Activated T-helper 17 cell treated with anti-CD3 and anti-CD28 coated beads, Interleukin-2, amount 50 U/mL, for 72 hours (primary cell): ENCODE measurements around the gene YIPF5. TPM values are rescaled to one million over a fixed set of nuclear protein-coding genes. Genes with fewer than 3 reads are reported as not detected.
A peak's percentile ranks its signal among the peaks of the same experiment; 100 is the strongest.

Experiments
- ATAC-seq: fragments of 150-1000 bp; cut with Tn5 transposase; replicated peaks from 2 replicates; pipeline ENCODE4 v1.10.0; 2021; ENCODE audit warnings: mild to moderate bottlenecking, moderate library complexity
- H3K27ac Mint-ChIP-seq: one replicate; pipeline ENCODE4 v1.8.0; 2022; ENCODE audit warnings: mixed read lengths
- H3K27me3 Mint-ChIP-seq: one replicate; pipeline ENCODE4 v1.8.0; 2022; ENCODE audit warnings: mixed read lengths
- H3K36me3 Mint-ChIP-seq: one replicate; pipeline ENCODE4 v1.8.0; 2022; ENCODE audit warnings: low read depth, mild to moderate bottlenecking, mixed read lengths
- H3K4me1 Mint-ChIP-seq: one replicate; pipeline ENCODE4 v1.8.0; 2022; ENCODE audit warnings: mixed read lengths
- H3K4me3 Mint-ChIP-seq: one replicate; pipeline ENCODE4 v1.8.0; 2022; ENCODE audit warnings: mild to moderate bottlenecking, mixed read lengths
- H3K9me3 Mint-ChIP-seq: one replicate; pipeline ENCODE4 v1.8.0; 2022; ENCODE audit warnings: mixed read lengths
- total RNA-seq, 2 donors: library from RNA; stranded (reverse); gene quantifications; one replicate each; pipeline ENCODE4 v1.2.3, GENCODE V29; 2022

Gene YIPF5
- total RNA-seq, 2 donors from 2014 or later, result 51.4 to 52.0 TPM

GRCh38 chr5:144151026-144151425, 19.4 kb downstream of the YIPF5 start:
- H3K4me1 Mint-ChIP-seq, result no peaks in the 10 kb centered on the region
- no peak overlapping the region for H3K4me3 Mint-ChIP-seq
- H3K27ac Mint-ChIP-seq, result no peak overlapping the region
- H3K27me3 Mint-ChIP-seq, result no peaks in the 10 kb centered on the region
- no peaks in the 10 kb centered on the region for H3K9me3 Mint-ChIP-seq
- no peak for ATAC-seq
- peaks cover 5% of the 10 kb centered on the region for H3K36me3 Mint-ChIP-seq

DNA sequence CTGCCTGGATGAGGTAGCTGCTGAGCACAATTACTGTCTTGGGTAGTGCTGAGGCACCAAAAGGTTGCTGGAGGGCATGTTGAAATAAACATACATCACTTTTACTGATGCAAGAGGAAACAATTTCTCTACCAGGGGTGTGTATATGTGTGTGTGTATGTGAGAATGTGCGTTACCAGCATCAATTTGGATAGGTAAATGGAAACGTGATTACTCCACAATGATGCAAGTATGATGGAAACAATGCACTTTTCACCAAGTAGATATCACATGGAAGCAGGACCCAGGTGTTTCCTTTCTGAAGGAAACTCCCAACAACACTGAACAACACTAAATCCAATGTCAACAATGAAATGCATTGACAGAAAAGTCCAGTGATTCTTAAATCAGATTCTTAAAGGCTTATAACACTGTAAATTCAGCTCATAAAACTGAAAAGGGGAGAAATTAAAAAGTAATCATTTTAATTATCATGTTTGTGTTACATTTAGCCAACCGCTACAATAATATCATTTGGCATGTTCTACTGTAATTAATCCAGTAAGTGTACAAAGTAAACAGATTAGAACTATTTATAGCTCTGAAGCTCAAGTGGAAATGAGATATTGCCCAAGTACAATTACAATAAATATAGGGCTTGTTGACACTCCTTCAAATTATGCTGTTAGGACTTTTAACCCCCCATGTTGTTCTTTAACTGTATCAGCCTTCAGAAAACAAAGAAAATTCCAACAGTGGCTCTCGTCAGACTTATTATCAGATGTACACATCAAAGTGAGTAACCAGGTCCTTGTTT, 25.3 kb downstream of the YIPF5 start:
- ATAC-seq, result no peak

GRCh38 chr5:144143625-144144024, 26.8 kb downstream of the YIPF5 start:
- Mint-ChIP-seq H3K27ac (no peak overlapping the region), H3K4me1 (no peaks in the 10 kb centered on the region), H3K4me3 (no peak overlapping the region), H3K27me3 (peaks cover 5% of the 10 kb centered on the region), H3K36me3 (no peaks in the 10 kb centered on the region), H3K9me3 (no peaks in the 10 kb centered on the region)
- no peak for ATAC-seq

More for the DNA sequence above, 25.3 kb downstream of the YIPF5 start:
- Mint-ChIP-seq H3K4me3 (no peak overlapping the region), H3K9me3 (no peaks in the 10 kb centered on the region), H3K36me3 (no peaks in the 10 kb centered on the region), H3K27ac (no peak overlapping the region), H3K4me1 (no peaks in the 10 kb centered on the region), H3K27me3 (peaks cover 5% of the 10 kb centered on the region)

- H3K36me3 Mint-ChIP-seq, result no peaks in the 10 kb centered on the region
- no peak overlapping the region for H3K27ac Mint-ChIP-seq
- H3K4me1 Mint-ChIP-seq, result no peaks in the 10 kb centered on the region
- H3K4me3 Mint-ChIP-seq, result no peak overlapping the region
- no peaks in the 10 kb centered on the region for H3K9me3 Mint-ChIP-seq
- H3K27me3 Mint-ChIP-seq, result peaks cover 5% of the 10 kb centered on the region
- ATAC-seq, result no peak
These were observed 27.7 kb downstream of the YIPF5 start for GRCh38 chr5:144142824-144143162.

GRCh38 chr5:144142139-144142823, 28.2 kb downstream of the YIPF5 start:
- H3K36me3 Mint-ChIP-seq, result no peaks in the 10 kb centered on the region
- peaks cover 5% of the 10 kb centered on the region for H3K27me3 Mint-ChIP-seq
- no peaks in the 10 kb centered on the region for H3K4me1 Mint-ChIP-seq
- ATAC-seq, result peak; percentile 62
- no peak overlapping the region for H3K4me3 Mint-ChIP-seq
- no peaks in the 10 kb centered on the region for H3K9me3 Mint-ChIP-seq
- no peak overlapping the region for H3K27ac Mint-ChIP-seq

GRCh38 chr5:144141585-144141984, 28.9 kb downstream of the YIPF5 start:
- no peak overlapping the region for H3K27ac Mint-ChIP-seq
- no peaks in the 10 kb centered on the region for H3K36me3 Mint-ChIP-seq
- H3K9me3 Mint-ChIP-seq, result no peaks in the 10 kb centered on the region
- H3K27me3 Mint-ChIP-seq, result peaks cover 5% of the 10 kb centered on the region
- H3K4me3 Mint-ChIP-seq, result no peak overlapping the region
- no peak for ATAC-seq
- H3K4me1 Mint-ChIP-seq, result no peaks in the 10 kb centered on the region

- H3K27ac Mint-ChIP-seq, result no peak overlapping the region
- no peaks in the 10 kb centered on the region for H3K36me3 Mint-ChIP-seq
- ATAC-seq, result no peak
- H3K27me3 Mint-ChIP-seq, result peaks cover 5% of the 10 kb centered on the region
- no peaks in the 10 kb centered on the region for H3K9me3 Mint-ChIP-seq
- no peak overlapping the region for H3K4me3 Mint-ChIP-seq
- H3K4me1 Mint-ChIP-seq, result no peaks in the 10 kb centered on the region
These were observed 30.9 kb downstream of the YIPF5 start for GRCh38 chr5:144139586-144139985.

GRCh38 chr5:144135113-144135762, 35.2 kb downstream of the YIPF5 start:
- no peaks in the 10 kb centered on the region for H3K36me3 Mint-ChIP-seq
- H3K4me3 Mint-ChIP-seq, result no peak overlapping the region
- H3K27me3 Mint-ChIP-seq, result no peaks in the 10 kb centered on the region
- H3K27ac Mint-ChIP-seq, result no peak overlapping the region
- no peaks in the 10 kb centered on the region for H3K4me1 Mint-ChIP-seq
- no peaks in the 10 kb centered on the region for H3K9me3 Mint-ChIP-seq
- ATAC-seq, result no peak

- no peak overlapping the region for H3K4me3 Mint-ChIP-seq
- H3K27ac Mint-ChIP-seq, result no peak overlapping the region
- H3K27me3 Mint-ChIP-seq, result no peaks in the 10 kb centered on the region
- H3K4me1 Mint-ChIP-seq, result no peaks in the 10 kb centered on the region
- H3K36me3 Mint-ChIP-seq, result no peaks in the 10 kb centered on the region
- ATAC-seq, result no peak
- H3K9me3 Mint-ChIP-seq, result no peaks in the 10 kb centered on the region
These were observed 36.1 kb downstream of the YIPF5 start for GRCh38 chr5:144134194-144134826.

- Mint-ChIP-seq H3K27ac (no peak overlapping the region), H3K9me3 (no peaks in the 10 kb centered on the region), H3K4me1 (no peaks in the 10 kb centered on the region), H3K36me3 (no peaks in the 10 kb centered on the region), H3K27me3 (no peaks in the 10 kb centered on the region), H3K4me3 (no peak overlapping the region)
- ATAC-seq, result no peak
These were observed 37.3 kb downstream of the YIPF5 start for GRCh38 chr5:144133050-144133633.

DNA sequence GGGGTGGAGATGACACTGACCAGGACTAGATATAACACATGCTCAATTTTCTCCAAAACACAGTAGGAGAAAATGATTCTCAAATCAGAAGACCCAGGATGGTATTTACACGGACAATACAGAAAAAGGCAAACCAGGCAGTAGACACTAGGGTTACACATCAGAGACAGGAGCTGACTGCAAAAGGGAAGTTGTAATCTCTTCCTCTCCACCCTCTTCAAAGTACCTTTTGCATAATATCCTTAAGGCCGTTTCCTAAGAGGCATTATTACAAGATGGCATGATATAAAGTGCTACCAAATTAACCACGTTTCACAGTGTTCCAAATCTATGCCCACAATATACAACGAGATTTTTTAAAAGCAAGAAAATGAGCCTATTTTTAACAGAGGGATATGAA, 39.2 kb downstream of the YIPF5 start:
- Mint-ChIP-seq H3K27me3 (no peaks in the 10 kb centered on the region), H3K9me3 (no peaks in the 10 kb centered on the region), H3K36me3 (no peaks in the 10 kb centered on the region), H3K27ac (no peak overlapping the region), H3K4me3 (no peak overlapping the region), H3K4me1 (no peaks in the 10 kb centered on the region)
- no peak for ATAC-seq

GRCh38 chr5:144130306-144130705, 40.2 kb downstream of the YIPF5 start:
- Mint-ChIP-seq H3K27ac (no peak overlapping the region), H3K36me3 (no peaks in the 10 kb centered on the region), H3K4me1 (no peaks in the 10 kb centered on the region), H3K4me3 (no peak overlapping the region), H3K9me3 (no peaks in the 10 kb centered on the region), H3K27me3 (peaks cover 4% of the 10 kb centered on the region)
- ATAC-seq, result no peak

DNA sequence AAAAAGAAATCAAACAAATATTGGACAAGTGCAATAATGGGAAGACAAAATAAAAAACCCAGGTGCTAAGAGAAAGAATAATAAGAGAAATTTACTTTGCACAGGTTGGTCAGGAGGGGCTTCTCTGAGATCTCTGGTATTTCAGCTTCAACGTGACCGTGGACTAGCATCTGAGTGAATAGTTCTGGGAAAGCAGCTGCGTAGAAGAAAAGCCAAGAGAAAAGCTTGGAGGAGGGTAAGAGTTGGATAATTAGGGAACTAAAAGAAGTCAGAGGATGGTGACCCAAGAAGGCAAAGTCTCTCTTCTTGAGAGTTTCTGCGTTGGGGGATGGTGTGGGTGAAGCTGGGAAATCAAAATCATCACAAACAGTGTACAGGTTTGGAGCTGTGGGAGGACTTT, 41.6 kb downstream of the YIPF5 start:
- H3K36me3 Mint-ChIP-seq, result no peaks in the 10 kb centered on the region

DNA sequence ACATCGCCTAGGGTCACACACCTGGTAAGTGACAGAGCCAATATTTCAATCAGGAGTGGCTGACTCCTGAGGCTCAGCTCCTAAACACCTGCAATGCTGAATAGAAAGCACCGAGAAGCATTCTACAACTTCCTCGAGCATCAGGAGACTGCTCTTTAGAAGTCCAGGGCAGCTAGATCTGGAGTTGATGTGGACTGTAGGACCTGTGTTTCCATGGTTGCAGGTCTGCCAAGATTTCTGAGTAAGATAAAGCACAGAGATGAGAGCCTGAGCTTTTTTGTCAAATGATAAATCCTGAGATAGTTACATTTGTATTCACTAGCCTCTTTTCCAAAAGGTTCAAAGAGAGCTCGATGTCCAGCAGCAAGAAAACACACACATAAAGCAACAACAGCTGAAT, 43.8 kb downstream of the YIPF5 start:
- Mint-ChIP-seq H3K36me3 (no peaks in the 10 kb centered on the region), H3K4me3 (no peak overlapping the region), H3K9me3 (no peaks in the 10 kb centered on the region), H3K4me1 (no peaks in the 10 kb centered on the region), H3K27me3 (peaks cover 11% of the 10 kb centered on the region), H3K27ac (no peak overlapping the region)
- no peak for ATAC-seq

More for the DNA sequence above, 41.6 kb downstream of the YIPF5 start:
- Mint-ChIP-seq H3K4me3 (no peak overlapping the region), H3K4me1 (no peaks in the 10 kb centered on the region), H3K9me3 (no peaks in the 10 kb centered on the region), H3K27ac (no peak overlapping the region), H3K27me3 (peaks cover 11% of the 10 kb centered on the region)
- no peak for ATAC-seq
